HepG2 (cell line): ENCODE data around the gene EPN3. TPM values are rescaled to one million over a fixed set of nuclear protein-coding genes. Genes with fewer than 3 reads are reported as not detected.

Experiments
- ATAC-seq: fragments of 200-7000 bp; cut with Tn5 transposase; 3 replicates; pipeline ENCODE4 v1.9.1; 2020; ENCODE audit warnings: mild to moderate bottlenecking, moderate library complexity
- BruUV-seq: library from RNA; stranded (reverse); fragments of 400-500 nt; replicated peaks from 2 replicates; lab custom pipeline; 2021; lab: Mats Ljungman, UMichigan
- CTCF ChIA-PET: fragments of 300-600 bp; formaldehyde crosslinking; extraction: SDS; loops from one replicate; lab custom pipeline; 2021; ENCODE audit warnings: low total read pairs, inconsistent platforms, low intra/inter-chr PET ratio; lab: Yijun Ruan, JAX
- POLR2A ChIA-PET: fragments of 350-600 bp; sonication (Branson Sonifier 250); formaldehyde crosslinking; loops from one replicate; lab custom pipeline; 2020; ENCODE audit warnings: antibody characterized with exemption, inconsistent platforms; lab: Yijun Ruan, JAX
- DNase-seq: peaks from one replicate; pipeline ENCODE4 v3.0.0-alpha.2; 2015; ENCODE audit warnings: low spot score
- FAIRE-seq: peaks from 3 replicates; lab custom pipeline; 2011; peaks lifted over from hg19 to GRCh38; lab: Jason Lieb, UNC
- H2AFZ ChIP-seq: one replicate; pipeline ENCODE4 v1.6.1; 2011; ENCODE audit warnings: low read length, inconsistent platforms
- H3K27ac ChIP-seq: fragments of 300-600 bp; 3 replicates; pipeline ENCODE4 v1.8.0; 2011; ENCODE audit warnings: mixed run types, mild to moderate bottlenecking, mixed read lengths, low read length, inconsistent platforms; ENCODE audit not compliant: insufficient read depth; ENCODE audit errors: extremely low read length
- H3K27me3 ChIP-seq, 2 experiments: fragments of 200-600 bp in 1 of 2; 2 replicates in 1 of 2; 3 replicates in 1 of 2; pipeline versions ENCODE4 v1.6.0 to v1.8.0; 2011; ENCODE audit warnings: low read length in 2 of 2, mild to moderate bottlenecking in 2 of 2, moderate library complexity in 2 of 2, inconsistent platforms in 1 of 2; ENCODE audit not compliant: insufficient read depth in 2 of 2, control insufficient read depth in 1 of 2
- H3K36me3 ChIP-seq, 2 experiments: fragments of 200-600 bp in 1 of 2; replicated peaks in 1 of 2; 2 replicates in 1 of 2; 3 replicates in 1 of 2; pipeline versions ENCODE4 v1.5.1 to v1.8.0; 2011; ENCODE audit warnings: low read length in 2 of 2, inconsistent platforms in 1 of 2; ENCODE audit not compliant: insufficient read depth in 2 of 2, control insufficient read depth in 1 of 2
- H3K4me1 ChIP-seq: 2 replicates; pipeline ENCODE4 v1.5.1; 2012; ENCODE audit warnings: low read length, inconsistent platforms; ENCODE audit not compliant: insufficient read depth
- H3K4me2 ChIP-seq: 2 replicates; pipeline ENCODE4 v1.6.0; 2011; ENCODE audit warnings: low read depth, low read length, inconsistent platforms
- H3K4me3 ChIP-seq, 3 experiments: fragments of 200-600 bp in 1 of 3; sonication (generic), shearing (Covaris generic) in 1 of 3; replicated peaks in 1 of 3; 2 replicates each; pipeline ENCODE4 v1.5.1; 2011 to 2016; ENCODE audit warnings: low read length in 3 of 3, inconsistent platforms in 2 of 3, low read depth in 2 of 3, mild to moderate bottlenecking in 2 of 3, control low read depth in 1 of 3, mixed read lengths in 1 of 3; ENCODE audit not compliant: insufficient read depth in 1 of 3
- H3K79me2 ChIP-seq: one replicate; pipeline ENCODE4 v1.6.1; 2011; ENCODE audit warnings: low read length, inconsistent platforms; ENCODE audit not compliant: insufficient read depth
- H3K9ac ChIP-seq: 2 replicates; pipeline ENCODE4 v1.6.0; 2011; ENCODE audit warnings: mild to moderate bottlenecking, low read depth, low read length, inconsistent platforms; ENCODE audit not compliant: insufficient read depth
- H3K9me3 ChIP-seq: 2 replicates; pipeline ENCODE4 v1.5.1; 2012; ENCODE audit warnings: mild to moderate bottlenecking, low read length
- H4K20me1 ChIP-seq: 2 replicates; pipeline ENCODE4 v1.6.0; 2011; ENCODE audit warnings: inconsistent platforms, mild to moderate bottlenecking, low read length, moderate library complexity; ENCODE audit not compliant: insufficient read depth
- DRAP1 ChIP-seq: IDR thresholded peaks from 2 replicates; pipeline ENCODE4 v1.6.1; 2016; ENCODE audit warnings: missing genetic modification reagents, missing compliant biosample characterization
- FOXA3 ChIP-seq: IDR thresholded peaks from 2 replicates; pipeline ENCODE4 v1.6.1; 2016; ENCODE audit warnings: missing genetic modification reagents, missing compliant biosample characterization
- FOXO1 ChIP-seq: sonication (generic); formaldehyde crosslinking; IDR thresholded peaks from 2 replicates; pipeline ENCODE4 v1.4.0; 2020; ENCODE audit warnings: missing genetic modification reagents
- FOXP4 ChIP-seq: sonication (generic); formaldehyde crosslinking; IDR thresholded peaks from 2 replicates; pipeline ENCODE4 v1.4.0; 2020; ENCODE audit warnings: missing genetic modification reagents
- FUBP1 ChIP-seq: sonication (generic); formaldehyde crosslinking; IDR thresholded peaks from 2 replicates; pipeline ENCODE4 v1.5.1; 2020; ENCODE audit warnings: missing genetic modification reagents, mild to moderate bottlenecking, borderline replicate concordance
- NFIB ChIP-seq: sonication (generic); formaldehyde crosslinking; IDR thresholded peaks from 2 replicates; pipeline ENCODE4 v1.9.0; 2021; ENCODE audit warnings: missing genetic modification reagents, mild to moderate bottlenecking, borderline replicate concordance
- RFXANK ChIP-seq: IDR thresholded peaks from 2 replicates; pipeline ENCODE4 v1.6.1; 2016
- SPEN ChIP-seq: sonication (generic); formaldehyde crosslinking; IDR thresholded peaks from 2 replicates; pipeline ENCODE4 v1.5.1; 2020; ENCODE audit warnings: low read depth, mild to moderate bottlenecking, missing genetic modification reagents
- ZBTB42 ChIP-seq: sonication (generic); formaldehyde crosslinking; IDR thresholded peaks from 2 replicates; pipeline ENCODE4 v1.5.0; 2020; ENCODE audit warnings: mild to moderate bottlenecking, missing genetic modification reagents
- ZNF530 ChIP-seq: sonication (generic); formaldehyde crosslinking; IDR thresholded peaks from 2 replicates; pipeline ENCODE4 v1.5.0; 2020; ENCODE audit warnings: low read depth, mild to moderate bottlenecking, missing genetic modification reagents
- ZNF570 ChIP-seq: sonication (generic); formaldehyde crosslinking; IDR thresholded peaks from 2 replicates; pipeline ENCODE4 v1.4.0; 2020; ENCODE audit warnings: mild to moderate bottlenecking, missing genetic modification reagents, borderline replicate concordance
- ZNF629 ChIP-seq: sonication (generic); formaldehyde crosslinking; conservative IDR thresholded peaks from 2 replicates; pipeline ENCODE4 v1.5.0; 2020; ENCODE audit warnings: missing genetic modification reagents
- ZNF800 ChIP-seq: sonication (generic); formaldehyde crosslinking; IDR thresholded peaks from 2 replicates; pipeline ENCODE4 v1.4.0; 2020; ENCODE audit warnings: missing genetic modification reagents
- WGBS: methylation state at CpG from one replicate; pipeline ENCODE4 v1.1.6; 2017; ENCODE audit warnings: low lambda C conversion rate; 5-methylcytosine and 5-hydroxymethylcytosine counted together
- in situ Hi-C: cut with HindIII; loops from 2 replicates; pipeline ENCODE4 v1.10.0; 2017; ENCODE audit warnings: low pct_unique_long_range_greater_than_20kb; ENCODE audit not compliant: extremely low pct_ligation_motif_present
- intact Hi-C: fragments of 100-400 bp; cut with micrococcal nuclease; formaldehyde crosslinking; loops from one replicate; pipeline ENCODE4 v1.10.0; 2022; ENCODE audit not compliant: unreplicated experiment
- polyA plus RNA-seq, 8 experiments: library from polyadenylated mRNA; depleted of rRNA in 3 of 8; stranded (reverse) in 7 of 8; unstranded in 1 of 8; fragments of >200 nt; fragmentation: Illumina TruSeq in 4 of 8; extraction: Trizol in 4 of 8; gene quantifications; 2 replicates each; pipeline versions ENCODE4 v1.2.1 to v1.2.3, GENCODE V29; 2011 to 2016; ENCODE audit warnings: low read depth in 4 of 8, missing spikeins in 1 of 8, mixed read lengths in 1 of 8; ENCODE audit not compliant: insufficient read depth in 1 of 8
- total RNA-seq, 5 experiments: library from RNA; depleted of rRNA; stranded (reverse); fragments of >200 nt; fragmentation: Illumina TruSeq; extraction: Trizol; gene quantifications; 2 replicates each; pipeline ENCODE4 v1.2.3, GENCODE V29; 2016; ENCODE audit warnings: low read depth in 1 of 5

EPN3 gene
- total and polyA plus RNA-seq, 2 of the 13 experiments (the other 11 are each of a cell fraction or from before 2014, with no cell fraction given) = 0.11 to 0.95 TPM

GRCh38 chr17:50536683-50537646, 4.4 kb downstream of the EPN3 start:
- Histone ChIP-seq H3K9ac (no peak overlapping the region), H3K36me3 (no peaks in the 10 kb centered on the region), H3K79me2 (no peaks in the 10 kb centered on the region), H4K20me1 (no peaks in the 10 kb centered on the region), H2AFZ (no peak overlapping the region), H3K4me2 (no peak overlapping the region), H3K9me3 (no peaks in the 10 kb centered on the region), H3K4me3 (no peak overlapping the region), H3K4me1 (peaks cover 77% of the 10 kb centered on the region), H3K27ac (no peak overlapping the region), H3K27me3 (peaks cover 5 to 18% of the 10 kb centered on the region in 2 experiments; a peak in 4 of 5 replicates)
- whole genome bisulfite sequencing = 97% methylated on average over 38 of the region's 45 CpGs
- no TSS peak for BruUV-seq
- DNase-seq = no peak
- intact Hi-C loops (no loop called here), in situ Hi-C loops (no loop called here)
- ATAC-seq = no peak
- ChIA-PET CTCF (no interaction called here), POLR2A (interaction anchor here (1.6 kb wide), 1 partner anchor 51 kb away, joined by 6 read pairs; no protein-coding TSS in a partner anchor)
- FAIRE-seq = peak; percentile 48
- no peak for TF ChIP-seq ZNF530 (CRISPR knock-in tag)
- TF ChIP-seq ZNF800 = no peak
- no peak for TF ChIP-seq RFXANK (CRISPR knock-in tag)
- TF ChIP-seq ZNF570 = no peak
- no peak for TF ChIP-seq FOXO1
- TF ChIP-seq ZBTB42 (CRISPR knock-in tag) = no peak
- no peak for TF ChIP-seq DRAP1 (CRISPR knock-in tag)
- no peak for TF ChIP-seq FUBP1 (CRISPR knock-in tag)
- no peak for TF ChIP-seq FOXP4
- no peak for TF ChIP-seq SPEN
- peak; percentile 79 for TF ChIP-seq ZNF629 (CRISPR knock-in tag)
- no peak for TF ChIP-seq FOXA3 (CRISPR knock-in tag)
- 0 out of 2 replicates have a peak, but pooled peaks have one; percentile 45 for TF ChIP-seq NFIB
